OCI-LY3 (cell line): ENCODE results near the gene GALNT10.

Source experiments
- H2AFZ ChIP-seq: fragments of 200-600, 300-600 bp; shearing (Covaris generic); 2 replicates; pipeline ENCODE4 v1.6.0; 2014; ENCODE audit warnings: antibody characterized with exemption, low read depth, low read length
- H3K27ac ChIP-seq: fragments of 200-600, 300-600 bp; sonication (generic); 2 replicates; pipeline ENCODE4 v1.5.1; 2014; ENCODE audit warnings: mild to moderate bottlenecking, low read length, moderate library complexity, mixed read lengths
- H3K27me3 ChIP-seq: fragments of 200-600, 300-600 bp; sonication (generic); 2 replicates; pipeline ENCODE4 v1.6.1; 2014; ENCODE audit warnings: low read depth, low read length, mixed read lengths
- H3K36me3 ChIP-seq: fragments of 200-600, 300-600 bp; sonication (generic); replicated peaks from 2 replicates; pipeline ENCODE3; 2014; ENCODE audit warnings: low read depth, low read length, mixed read lengths
- H3K4me1 ChIP-seq: fragments of 300-600, 200-600 bp; sonication (generic); 2 replicates; pipeline ENCODE4 v1.6.1; 2014; ENCODE audit warnings: low read length, mixed read lengths
- H3K4me2 ChIP-seq: fragments of 200-600, 300-600 bp; sonication (generic); 2 replicates; pipeline ENCODE4 v1.6.1; 2014; ENCODE audit warnings: low read length, mixed read lengths
- H3K4me3 ChIP-seq: fragments of 300-600, 200-600 bp; sonication (generic); 2 replicates; pipeline ENCODE4 v1.5.1; 2014; ENCODE audit warnings: antibody characterized with exemption, mild to moderate bottlenecking, low read length, moderate library complexity
- H3K79me2 ChIP-seq: fragments of 300-600, 200-600 bp; shearing (Covaris generic); 2 replicates; pipeline ENCODE4 v1.6.1; 2014; ENCODE audit warnings: mild to moderate bottlenecking, low read length, mixed read lengths
- H3K9ac ChIP-seq: fragments of 300-600, 200-600 bp; shearing (Covaris generic); 2 replicates; pipeline ENCODE4 v1.6.0; 2014; ENCODE audit warnings: mild to moderate bottlenecking, low read length, moderate library complexity
- H3K9me3 ChIP-seq: fragments of 200-600, 300-600 bp; shearing (Covaris generic); 2 replicates; pipeline ENCODE4 v1.6.1; 2014; ENCODE audit warnings: low read length, mixed read lengths; ENCODE audit not compliant: insufficient read depth
- H4K20me1 ChIP-seq: fragments of 200-600, 300-600 bp; sonication (generic); 2 replicates; pipeline ENCODE4 v1.6.1; 2016; ENCODE audit warnings: low read length, mixed read lengths; ENCODE audit not compliant: insufficient read depth
- EZH2phosphoT487 ChIP-seq: fragments of 200-600 bp; shearing (Covaris generic); IDR thresholded peaks from 2 replicates; pipeline ENCODE4 v1.6.1; 2018; ENCODE audit warnings: antibody characterized with exemption, mixed run types, low read depth
- TF ChIP-seq, protein P1 (sequence below): fragments of 200-600, 300-600 bp; sonication (generic); IDR thresholded peaks from 2 replicates; pipeline ENCODE4 v1.5.1; 2014; ENCODE audit warnings: antibody characterized with exemption, low read length, low read depth

GALNT10 gene

DNA sequence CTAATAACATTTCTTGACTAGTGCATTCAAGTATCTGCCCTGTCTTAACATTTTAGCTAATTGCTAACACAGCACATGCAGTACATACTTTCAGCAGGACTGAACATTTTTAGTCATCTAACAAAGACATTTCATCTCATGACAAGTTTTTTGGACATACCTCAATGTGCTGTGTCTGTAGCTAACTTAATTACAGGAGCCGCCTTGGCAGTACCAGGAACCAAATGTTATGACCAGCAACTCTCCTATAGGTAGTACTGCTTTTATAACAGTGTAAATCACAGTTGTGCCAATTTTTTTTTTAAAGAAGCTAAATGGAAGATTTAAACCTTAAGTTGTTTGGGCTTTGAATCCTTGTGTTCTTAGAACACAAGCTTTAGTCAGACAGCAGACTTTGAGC lies 155.9 kb downstream of the GALNT10 start:
- Histone ChIP-seq H3K4me3 (no peak overlapping the region), H3K27me3 (no peaks in the 10 kb centered on the region), H4K20me1 (no peaks in the 10 kb centered on the region), H2AFZ (no peak overlapping the region), H3K79me2 (no peaks in the 10 kb centered on the region), H3K36me3 (no peaks in the 10 kb centered on the region), H3K9me3 (no peaks in the 10 kb centered on the region), H3K27ac (no peak overlapping the region), H3K4me1 (peaks cover 26% of the 10 kb centered on the region), H3K4me2 (no peak overlapping the region), H3K9ac (no peak overlapping the region)
- TF ChIP-seq, protein P1, sequence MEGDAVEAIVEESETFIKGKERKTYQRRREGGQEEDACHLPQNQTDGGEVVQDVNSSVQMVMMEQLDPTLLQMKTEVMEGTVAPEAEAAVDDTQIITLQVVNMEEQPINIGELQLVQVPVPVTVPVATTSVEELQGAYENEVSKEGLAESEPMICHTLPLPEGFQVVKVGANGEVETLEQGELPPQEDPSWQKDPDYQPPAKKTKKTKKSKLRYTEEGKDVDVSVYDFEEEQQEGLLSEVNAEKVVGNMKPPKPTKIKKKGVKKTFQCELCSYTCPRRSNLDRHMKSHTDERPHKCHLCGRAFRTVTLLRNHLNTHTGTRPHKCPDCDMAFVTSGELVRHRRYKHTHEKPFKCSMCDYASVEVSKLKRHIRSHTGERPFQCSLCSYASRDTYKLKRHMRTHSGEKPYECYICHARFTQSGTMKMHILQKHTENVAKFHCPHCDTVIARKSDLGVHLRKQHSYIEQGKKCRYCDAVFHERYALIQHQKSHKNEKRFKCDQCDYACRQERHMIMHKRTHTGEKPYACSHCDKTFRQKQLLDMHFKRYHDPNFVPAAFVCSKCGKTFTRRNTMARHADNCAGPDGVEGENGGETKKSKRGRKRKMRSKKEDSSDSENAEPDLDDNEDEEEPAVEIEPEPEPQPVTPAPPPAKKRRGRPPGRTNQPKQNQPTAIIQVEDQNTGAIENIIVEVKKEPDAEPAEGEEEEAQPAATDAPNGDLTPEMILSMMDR: no peak

DNA sequence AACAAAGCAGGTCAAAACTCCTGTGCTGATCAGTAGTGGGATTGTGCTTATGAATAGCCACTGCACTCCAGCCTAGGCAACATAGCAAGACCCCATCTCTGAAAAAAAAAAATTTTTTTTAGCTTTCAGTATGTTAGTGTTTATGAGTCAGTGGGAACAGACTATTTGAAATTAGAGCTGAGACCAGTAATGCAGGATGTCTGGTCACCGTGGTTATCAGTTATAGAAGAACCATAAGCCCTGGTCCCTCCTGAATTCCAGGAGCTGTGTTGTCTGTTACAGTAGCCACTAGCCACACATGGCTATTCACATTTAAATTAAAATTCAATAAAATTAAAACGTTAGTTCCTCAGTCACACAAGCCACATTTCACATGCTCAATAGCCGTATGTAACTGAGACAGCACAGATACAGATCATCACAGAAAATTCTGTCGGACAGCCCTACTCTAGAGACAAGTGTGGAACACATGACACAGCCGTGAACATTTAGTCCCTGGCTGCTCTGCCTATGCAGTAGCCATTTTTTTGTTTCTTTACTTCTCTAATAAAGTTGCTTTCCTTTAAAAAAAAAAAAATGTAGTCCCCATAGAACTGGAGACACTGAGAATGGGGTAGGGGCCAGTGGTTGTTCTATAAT lies 159.2 kb downstream of the GALNT10 start:
- TF ChIP-seq, protein P1: no peak
- TF ChIP-seq EZH2phosphoT487: no peak

DNA sequence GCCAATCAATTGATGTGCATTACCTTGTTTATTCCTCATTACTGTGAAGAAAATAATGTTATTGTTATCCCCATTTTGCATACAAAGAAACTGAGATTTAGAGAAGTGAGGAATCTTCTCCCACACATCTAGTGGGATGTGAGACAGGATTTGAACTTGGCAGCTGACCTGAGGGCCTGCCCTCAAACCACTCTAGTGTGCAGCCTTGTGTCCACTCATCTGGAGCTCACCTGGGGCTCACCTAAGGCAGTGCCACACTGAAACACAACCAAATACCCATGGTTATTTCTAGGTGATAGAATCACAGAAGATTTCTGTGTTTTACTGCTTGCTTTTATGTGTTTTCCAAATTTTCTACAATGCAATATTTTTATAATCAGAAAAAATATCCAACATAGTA lies 160.6 kb downstream of the GALNT10 start:
- no peak overlapping the region for H3K27ac ChIP-seq
- H3K27me3 ChIP-seq: no peaks in the 10 kb centered on the region
- H3K4me3 ChIP-seq: no peak overlapping the region
- no peak overlapping the region for H2AFZ ChIP-seq
- no peak overlapping the region for H3K9ac ChIP-seq
- H3K4me1 ChIP-seq: peaks cover 16% of the 10 kb centered on the region
- no peaks in the 10 kb centered on the region for H4K20me1 ChIP-seq
- H3K4me2 ChIP-seq: no peak overlapping the region
- TF ChIP-seq EZH2phosphoT487: no peak
- TF ChIP-seq, protein P1: no peak
- no peaks in the 10 kb centered on the region for H3K36me3 ChIP-seq
- H3K79me2 ChIP-seq: no peaks in the 10 kb centered on the region
- H3K9me3 ChIP-seq: no peaks in the 10 kb centered on the region

More for the DNA sequence above, 159.2 kb downstream of the GALNT10 start:
- H2AFZ ChIP-seq: no peak overlapping the region
- no peaks in the 10 kb centered on the region for H4K20me1 ChIP-seq
- no peak overlapping the region for H3K4me2 ChIP-seq
- H3K79me2 ChIP-seq: no peaks in the 10 kb centered on the region
- no peak overlapping the region for H3K27ac ChIP-seq
- H3K9ac ChIP-seq: no peak overlapping the region
- no peaks in the 10 kb centered on the region for H3K27me3 ChIP-seq
- no peaks in the 10 kb centered on the region for H3K9me3 ChIP-seq
- no peaks in the 10 kb centered on the region for H3K36me3 ChIP-seq
- peaks cover 30% of the 10 kb centered on the region for H3K4me1 ChIP-seq
- H3K4me3 ChIP-seq: no peak overlapping the region

DNA sequence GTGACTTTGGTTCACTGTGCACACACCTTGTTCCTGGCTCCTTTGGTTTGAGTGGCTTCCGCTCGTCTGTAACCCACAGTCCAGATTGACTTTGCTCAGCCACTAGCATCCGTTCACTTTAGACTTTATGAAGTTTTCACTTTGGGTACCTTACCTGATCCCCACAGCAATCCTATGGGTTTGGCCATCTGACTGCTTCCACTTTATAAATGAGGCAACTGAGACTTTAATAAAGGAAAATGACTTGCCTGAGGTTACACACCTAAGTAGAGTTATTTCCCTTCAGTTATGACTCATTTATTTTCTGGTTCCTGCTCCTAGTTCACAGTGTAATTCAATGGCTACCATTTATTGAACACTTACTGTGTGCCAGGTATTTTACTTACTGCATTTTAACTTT lies 161.0 kb downstream of the GALNT10 start:
- Histone ChIP-seq H3K9me3 (no peaks in the 10 kb centered on the region), H3K79me2 (no peaks in the 10 kb centered on the region), H3K27ac (no peak overlapping the region), H3K36me3 (no peaks in the 10 kb centered on the region), H3K9ac (no peak overlapping the region), H3K4me2 (no peak overlapping the region), H4K20me1 (no peaks in the 10 kb centered on the region), H2AFZ (no peak overlapping the region), H3K27me3 (no peaks in the 10 kb centered on the region), H3K4me3 (no peak overlapping the region), H3K4me1 (peaks cover 12% of the 10 kb centered on the region)
- TF ChIP-seq, protein P1: no peak
- TF ChIP-seq EZH2phosphoT487: no peak
